Measurements from ENCODE around the gene SERTAD1. TPM values are rescaled to one million over a fixed set of nuclear protein-coding genes. Genes with fewer than 3 reads are reported as not detected.

The SERTAD1 gene
- total and polyA plus RNA-seq, 2 of the 4 experiments (the other 2 are of a cell fraction): 21.1 to 27.4 TPM

- H4K20me1 ChIP-seq (ENCODE audit: insufficient read depth, low read length): peaks cover 8% of the 10 kb centered on the region; the same call in 1 of the 2 replicates
- H3K23ac ChIP-seq (ENCODE audit: low read depth, low read length): no peak overlapping the region
- no peak overlapping the region; the same call in 1 of the 2 replicates for H3K14ac ChIP-seq (replicated peaks; ENCODE audit: low read depth, low read length)
- peak overlapping the region; percentile 89 for H2AK9ac ChIP-seq (replicated peaks; ENCODE audit: low read depth, low read length, poor library complexity)
- H2AFZ ChIP-seq (replicated peaks; ENCODE audit: low read length, poor library complexity): peak overlapping the region; percentile 100
- peaks cover 9% of the 10 kb centered on the region for H3K9me1 ChIP-seq (ENCODE audit: insufficient read depth, low read length)
- no peak overlapping the region for H2BK20ac ChIP-seq (ENCODE audit: low read depth, low read length)
- no peak overlapping the region; the same call in 1 of the 2 replicates for H4K5ac ChIP-seq (ENCODE audit: low read depth, low read length)
- ATAC-seq (ENCODE audit: low read depth): no peak
- H2BK5ac ChIP-seq (ENCODE audit: low read depth, low read length, poor library complexity, severe bottlenecking): peak overlapping the region; percentile 98
- peak overlapping the region; percentile 27 for H2AK5ac ChIP-seq (ENCODE audit: low read depth, low read length)
- no peaks in the 10 kb centered on the region for H3K9me3 ChIP-seq (ENCODE audit: control insufficient read depth, insufficient read depth, low read length)
- dilution Hi-C loops (cut with HindIII; ENCODE audit: low sequenced_read_pairs, unreplicated experiment): no loop called here
- CTCF ChIA-PET: interaction anchor here (0.6 to 1.8 kb wide), 6 partner anchors 8 to 160 kb away, joined by 3 to 8 read pairs (median 4); no protein-coding TSS in a partner anchor
- H3K9ac ChIP-seq (ENCODE audit: low read depth, low read length): 0 out of 2 replicates have a peak overlapping the region, but pooled peaks have one; percentile 85
- DNase-seq: no peak
- H3K79me1 ChIP-seq (ENCODE audit: low read depth in 1 of 2, low read length in 2 of 2): peaks cover 6 to 24% of the 10 kb centered on the region in 2 experiments; a peak in 2 of 4 replicates
- H2BK120ac ChIP-seq (ENCODE audit: low read depth, low read length): peak overlapping the region; percentile 98
- WGBS, 2 experiments (ENCODE audit: extremely low coverage in 2 of 2, insufficient read length in 1 of 2): 60% methylated on average over 4 of the region's 14 CpGs; no CpG with 5 or more reads in 1 of the 2 experiments
- peaks cover 9% of the 10 kb centered on the region for H3K4me1 ChIP-seq (ENCODE audit: control insufficient read depth, insufficient read depth, low read length)
- TF ChIP-seq CEBPB (IDR thresholded peaks at IDR 0.05; ENCODE audit: low read depth, low read length) (no peak), RCOR1 (IDR thresholded peaks at IDR 0.05; ENCODE audit: insufficient replicate concordance, low read length) (no peak), MXI1 (IDR thresholded peaks at IDR 0.05; ENCODE audit: borderline replicate concordance, low read depth, low read length) (no peak), BHLHE40 (IDR thresholded peaks at IDR 0.05; ENCODE audit: low read depth, low read length) (no peak), MAZ (IDR thresholded peaks at IDR 0.05; ENCODE audit: borderline replicate concordance, low read depth, low read length) (no peak), POLR2A (IDR thresholded peaks at IDR 0.05; ENCODE audit: low read depth, low read length) (no peak), MAFK (IDR thresholded peaks at IDR 0.05; ENCODE audit: low read depth, low read length) (no peak), CTCF (conservative IDR thresholded peaks at IDR 0.05; ENCODE audit: low read depth, low read length) (no peak), CHD1 (IDR thresholded peaks at IDR 0.05; ENCODE audit: low read depth, low read length) (no peak), SMC3 (IDR thresholded peaks at IDR 0.05; ENCODE audit: low read depth, low read length) (no peak), NFE2L2 (IDR thresholded peaks at IDR 0.05; ENCODE audit: low read depth, low read length) (no peak), FOS (IDR thresholded peaks at IDR 0.05; ENCODE audit: low read depth, low read length) (no peak), RFX5 (IDR thresholded peaks at IDR 0.05; ENCODE audit: low read depth, low read length) (no peak), RAD21 (IDR thresholded peaks at IDR 0.05; ENCODE audit: low read length) (no peak), ELK1 (IDR thresholded peaks at IDR 0.05; ENCODE audit: borderline replicate concordance, low read depth, low read length) (no peak)
- TF ChIP-seq, protein P1, sequence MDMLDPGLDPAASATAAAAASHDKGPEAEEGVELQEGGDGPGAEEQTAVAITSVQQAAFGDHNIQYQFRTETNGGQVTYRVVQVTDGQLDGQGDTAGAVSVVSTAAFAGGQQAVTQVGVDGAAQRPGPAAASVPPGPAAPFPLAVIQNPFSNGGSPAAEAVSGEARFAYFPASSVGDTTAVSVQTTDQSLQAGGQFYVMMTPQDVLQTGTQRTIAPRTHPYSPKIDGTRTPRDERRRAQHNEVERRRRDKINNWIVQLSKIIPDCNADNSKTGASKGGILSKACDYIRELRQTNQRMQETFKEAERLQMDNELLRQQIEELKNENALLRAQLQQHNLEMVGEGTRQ (IDR thresholded peaks at IDR 0.05; ENCODE audit: low read depth, low read length): no peak
- no peak overlapping the region for H3K56ac ChIP-seq (ENCODE audit: extremely low read depth, insufficient read depth, low read length)
- H3K27me3 ChIP-seq (ENCODE audit: control insufficient read depth, insufficient read depth, low read length): no peaks in the 10 kb centered on the region
- H3K27ac ChIP-seq (ENCODE audit: insufficient read depth, low read length): peak overlapping the region; percentile 97
- POLR2A ChIA-PET (ENCODE audit: unreplicated experiment): interaction anchor here (0.5 to 0.8 kb wide), 3 partner anchors 12 to 194 kb away, joined by 3 read pairs; no protein-coding TSS in a partner anchor
- H3K4me3 ChIP-seq (ENCODE audit: insufficient read depth, low read depth, low read length): peak overlapping the region; percentile 52
- H2BK15ac ChIP-seq (ENCODE audit: low read depth, low read length): 0 out of 3 replicates have a peak overlapping the region, but pooled peaks have one; percentile 95
- no peak overlapping the region for H3K18ac ChIP-seq (ENCODE audit: low read depth, low read length)
- H3K4me2 ChIP-seq (ENCODE audit: low read depth, low read length): peak overlapping the region; percentile 67
- peak overlapping the region; percentile 98; the same call in 1 of the 2 replicates for H3K4ac ChIP-seq (ENCODE audit: low read depth, low read length)
- intact Hi-C loops (cut with micrococcal nuclease): loop anchor here (1.0 to 10.0 kb wide), 5 partner anchors 44 to 227 kb away; partner anchors contain the start of genes C19orf47 and PLD3
- peaks cover 12% of the 10 kb centered on the region for H3K36me3 ChIP-seq (ENCODE audit: control insufficient read depth, insufficient read depth, low read length)
- H4K91ac ChIP-seq (ENCODE audit: insufficient read depth, low read depth, low read length): no peak overlapping the region
- in situ Hi-C loops (cut with MboI; ENCODE audit: low sequenced_read_pairs): no loop called here
- BruUV-seq (replicated peaks): no TSS peak
- H4K8ac ChIP-seq (ENCODE audit: low read depth in 2 of 2, low read length in 2 of 2): peak overlapping the region; percentile 89 to 99; a peak in 3 of 4 replicates
Measured at GRCh38 chr19:40420451-40420765, 5.4 kb downstream of the SERTAD1 start.

All from IMR-90 (cell line).